HepG2 (cell line): ENCODE data around the gene RNU11. TPM values are rescaled to one million over a fixed set of nuclear protein-coding genes. Genes with fewer than 3 reads are reported as not detected.
A peak's percentile ranks its signal among the peaks of the same experiment; 100 is the strongest.

Experiments
- ARHGAP35 ChIP-seq: sonication (generic); formaldehyde crosslinking; IDR thresholded peaks from 2 replicates; pipeline ENCODE4 v1.9.0; 2022; ENCODE audit warnings: mild to moderate bottlenecking, inconsistent platforms, moderate library complexity, missing genetic modification reagents, borderline replicate concordance
- DMAP1 ChIP-seq: IDR thresholded peaks from 2 replicates; pipeline ENCODE4 v1.6.1; 2016
- FOXM1 ChIP-seq: sonication (generic); formaldehyde crosslinking; IDR thresholded peaks from 2 replicates; pipeline ENCODE4 v1.5.0; 2020; ENCODE audit warnings: missing genetic modification reagents
- HES4 ChIP-seq: sonication (generic); formaldehyde crosslinking; IDR thresholded peaks from 2 replicates; pipeline ENCODE4 v1.9.0; 2021; ENCODE audit warnings: mild to moderate bottlenecking, missing genetic modification reagents, borderline replicate concordance
- NFE2L1 ChIP-seq: sonication (generic); formaldehyde crosslinking; IDR thresholded peaks from 2 replicates; pipeline ENCODE4 v1.4.0; 2020; ENCODE audit warnings: missing genetic modification reagents, mild to moderate bottlenecking, borderline replicate concordance
- PITX1 ChIP-seq: sonication (generic); formaldehyde crosslinking; IDR thresholded peaks from 2 replicates; pipeline ENCODE4 v1.5.1; 2020; ENCODE audit warnings: mild to moderate bottlenecking, missing genetic modification reagents
- SOX13 ChIP-seq, 3 experiments: fragments of 450-650 bp in 1 of 3; sonication (generic) in 1 of 3; formaldehyde crosslinking in 1 of 3; IDR thresholded peaks in 2 of 3; conservative IDR thresholded peaks in 1 of 3; 2 replicates each; pipeline versions ENCODE4 v1.5.0 to v1.6.1; 2016 to 2020; ENCODE audit warnings: antibody characterized with exemption in 1 of 3, mild to moderate bottlenecking in 1 of 3, missing compliant biosample characterization in 1 of 3, missing genetic modification reagents in 1 of 3, moderate library complexity in 1 of 3
- ZBTB1 ChIP-seq: sonication (generic); formaldehyde crosslinking; IDR thresholded peaks from 2 replicates; pipeline ENCODE4 v1.4.0; 2020; ENCODE audit warnings: missing genetic modification reagents, borderline replicate concordance
- ZNF703 ChIP-seq: sonication (generic); formaldehyde crosslinking; IDR thresholded peaks from 2 replicates; pipeline ENCODE4 v1.5.1; 2020; ENCODE audit warnings: missing genetic modification reagents, mild to moderate bottlenecking, moderate library complexity, borderline replicate concordance
- ZNF773 ChIP-seq: sonication (generic); formaldehyde crosslinking; IDR thresholded peaks from 2 replicates; pipeline ENCODE4 v1.4.0; 2020; ENCODE audit warnings: missing genetic modification reagents, borderline replicate concordance
- ZZZ3 ChIP-seq: sonication (generic); formaldehyde crosslinking; IDR thresholded peaks from 2 replicates; pipeline ENCODE4 v1.4.0; 2020; ENCODE audit warnings: missing genetic modification reagents, mild to moderate bottlenecking, borderline replicate concordance
- polyA plus RNA-seq, 8 experiments: library from polyadenylated mRNA; depleted of rRNA in 3 of 8; stranded (reverse) in 7 of 8; unstranded in 1 of 8; fragments of >200 nt; fragmentation: Illumina TruSeq in 4 of 8; extraction: Trizol in 4 of 8; gene quantifications; 2 replicates each; pipeline versions ENCODE4 v1.2.1 to v1.2.3, GENCODE V29; 2011 to 2016; ENCODE audit warnings: low read depth in 4 of 8, missing spikeins in 1 of 8, mixed read lengths in 1 of 8; ENCODE audit not compliant: insufficient read depth in 1 of 8
- total RNA-seq, 5 experiments: library from RNA; depleted of rRNA; stranded (reverse); fragments of >200 nt; fragmentation: Illumina TruSeq; extraction: Trizol; gene quantifications; 2 replicates each; pipeline ENCODE4 v1.2.3, GENCODE V29; 2016; ENCODE audit warnings: low read depth in 1 of 5
- TF ChIP-seq, protein P1 (sequence below): sonication (generic); formaldehyde crosslinking; IDR thresholded peaks from one replicate; pipeline ENCODE4 v1.5.1; 2020; ENCODE audit warnings: mild to moderate bottlenecking, missing genetic modification reagents; ENCODE audit errors: not compliant biosample characterization
- TF ChIP-seq, protein P2 (sequence below): sonication (generic); formaldehyde crosslinking; IDR thresholded peaks from 2 replicates; pipeline ENCODE4 v1.4.0; 2020; ENCODE audit warnings: missing genetic modification reagents
- TF ChIP-seq, protein P3 (sequence below): sonication (generic); formaldehyde crosslinking; IDR thresholded peaks from 2 replicates; pipeline ENCODE4 v1.4.0; 2020; ENCODE audit warnings: mild to moderate bottlenecking, low read depth, missing genetic modification reagents
- TF ChIP-seq, protein P4 (sequence below): sonication (generic); formaldehyde crosslinking; IDR thresholded peaks from 2 replicates; pipeline ENCODE4 v1.8.0; 2022; ENCODE audit warnings: mild to moderate bottlenecking, missing genetic modification reagents, moderate library complexity

The RNU11 gene
- total and polyA plus RNA-seq, 2 of the 13 experiments (the other 11 are each of a cell fraction or from before 2014, with no cell fraction given) = not detected

DNA sequence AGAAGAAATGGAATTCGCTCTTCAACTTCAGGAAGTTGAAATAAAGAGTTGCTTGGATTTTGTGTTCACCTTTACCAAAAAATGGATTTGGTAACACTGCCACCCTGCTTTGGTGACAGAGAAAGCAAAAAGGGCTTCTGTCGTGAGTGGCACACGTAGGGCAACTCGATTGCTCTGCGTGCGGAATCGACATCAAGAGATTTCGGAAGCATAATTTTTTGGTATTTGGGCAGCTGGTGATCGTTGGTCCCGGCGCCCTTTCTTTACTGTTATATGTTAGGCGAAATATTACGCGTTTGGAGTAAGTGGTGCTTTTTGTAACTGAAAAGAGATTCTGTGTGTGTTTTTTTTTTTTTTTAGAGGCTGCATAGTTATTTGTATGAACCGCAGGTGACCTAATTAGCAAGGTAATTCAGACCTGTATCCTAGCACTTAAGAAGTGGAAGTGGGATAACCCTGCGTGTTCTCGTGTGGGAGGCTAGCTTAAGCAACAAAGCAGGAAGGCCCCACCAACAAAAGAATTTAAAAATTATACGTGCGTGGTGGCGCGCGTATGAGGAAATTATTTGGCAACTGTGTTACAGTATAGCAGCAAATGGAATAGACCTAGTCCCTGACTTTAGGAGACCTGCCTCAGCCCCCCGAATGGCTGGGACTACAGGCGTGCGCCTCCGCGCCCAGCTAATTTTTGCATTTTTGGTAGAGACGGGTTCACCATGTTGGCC, at the start of gene RNU11 (continued):
- TF ChIP-seq, protein P1, sequence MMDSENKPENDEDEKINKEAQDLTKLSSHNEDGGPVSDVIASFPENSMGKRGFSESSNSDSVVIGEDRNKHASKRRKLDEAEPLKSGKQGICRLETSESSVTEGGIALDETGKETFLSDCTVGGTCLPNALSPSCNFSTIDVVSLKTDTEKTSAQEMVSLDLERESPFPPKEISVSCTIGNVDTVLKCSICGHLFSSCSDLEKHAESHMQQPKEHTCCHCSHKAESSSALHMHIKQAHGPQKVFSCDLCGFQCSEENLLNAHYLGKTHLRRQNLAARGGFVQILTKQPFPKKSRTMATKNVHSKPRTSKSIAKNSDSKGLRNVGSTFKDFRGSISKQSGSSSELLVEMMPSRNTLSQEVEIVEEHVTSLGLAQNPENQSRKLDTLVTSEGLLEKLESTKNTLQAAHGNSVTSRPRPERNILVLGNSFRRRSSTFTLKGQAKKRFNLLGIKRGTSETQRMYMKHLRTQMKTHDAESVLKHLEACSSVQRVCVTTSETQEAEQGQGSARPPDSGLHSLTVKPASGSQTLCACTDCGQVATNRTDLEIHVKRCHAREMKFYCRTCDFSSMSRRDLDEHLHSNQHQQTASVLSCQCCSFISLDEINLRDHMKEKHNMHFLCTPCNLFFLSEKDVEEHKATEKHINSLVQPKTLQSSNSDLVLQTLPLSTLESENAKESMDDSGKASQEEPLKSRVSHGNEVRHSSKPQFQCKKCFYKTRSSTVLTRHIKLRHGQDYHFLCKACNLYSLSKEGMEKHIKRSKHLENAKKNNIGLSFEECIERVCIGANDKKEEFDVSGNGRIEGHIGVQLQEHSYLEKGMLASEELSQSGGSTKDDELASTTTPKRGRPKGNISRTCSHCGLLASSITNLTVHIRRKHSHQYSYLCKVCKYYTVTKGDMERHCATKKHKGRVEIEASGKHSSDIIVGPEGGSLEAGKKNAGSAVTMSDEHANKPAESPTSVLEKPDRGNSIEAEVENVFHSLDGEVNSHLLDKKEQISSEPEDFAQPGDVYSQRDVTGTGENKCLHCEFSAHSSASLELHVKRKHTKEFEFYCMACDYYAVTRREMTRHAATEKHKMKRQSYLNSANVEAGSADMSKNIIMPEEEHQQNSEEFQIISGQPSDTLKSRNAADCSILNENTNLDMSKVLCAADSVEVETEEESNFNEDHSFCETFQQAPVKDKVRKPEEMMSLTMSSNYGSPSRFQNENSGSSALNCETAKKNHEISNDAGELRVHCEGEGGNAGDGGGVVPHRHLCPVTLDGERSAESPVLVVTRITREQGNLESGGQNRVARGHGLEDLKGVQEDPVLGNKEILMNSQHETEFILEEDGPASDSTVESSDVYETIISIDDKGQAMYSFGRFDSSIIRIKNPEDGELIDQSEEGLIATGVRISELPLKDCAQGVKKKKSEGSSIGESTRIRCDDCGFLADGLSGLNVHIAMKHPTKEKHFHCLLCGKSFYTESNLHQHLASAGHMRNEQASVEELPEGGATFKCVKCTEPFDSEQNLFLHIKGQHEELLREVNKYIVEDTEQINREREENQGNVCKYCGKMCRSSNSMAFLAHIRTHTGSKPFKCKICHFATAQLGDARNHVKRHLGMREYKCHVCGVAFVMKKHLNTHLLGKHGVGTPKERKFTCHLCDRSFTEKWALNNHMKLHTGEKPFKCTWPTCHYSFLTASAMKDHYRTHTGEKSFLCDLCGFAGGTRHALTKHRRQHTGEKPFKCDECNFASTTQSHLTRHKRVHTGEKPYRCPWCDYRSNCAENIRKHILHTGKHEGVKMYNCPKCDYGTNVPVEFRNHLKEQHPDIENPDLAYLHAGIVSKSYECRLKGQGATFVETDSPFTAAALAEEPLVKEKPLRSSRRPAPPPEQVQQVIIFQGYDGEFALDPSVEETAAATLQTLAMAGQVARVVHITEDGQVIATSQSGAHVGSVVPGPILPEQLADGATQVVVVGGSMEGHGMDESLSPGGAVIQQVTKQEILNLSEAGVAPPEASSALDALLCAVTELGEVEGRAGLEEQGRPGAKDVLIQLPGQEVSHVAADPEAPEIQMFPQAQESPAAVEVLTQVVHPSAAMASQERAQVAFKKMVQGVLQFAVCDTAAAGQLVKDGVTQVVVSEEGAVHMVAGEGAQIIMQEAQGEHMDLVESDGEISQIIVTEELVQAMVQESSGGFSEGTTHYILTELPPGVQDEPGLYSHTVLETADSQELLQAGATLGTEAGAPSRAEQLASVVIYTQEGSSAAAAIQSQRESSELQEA (CRISPR knock-in tag) = no peak
- TF ChIP-seq SOX13 (IDR thresholded peaks at IDR 0.05) = peak; percentile 97
- TF ChIP-seq SOX13 (CRISPR knock-in tag; conservative IDR thresholded peaks at IDR 0.05 in 1 of 2, IDR thresholded peaks at IDR 0.05 in 1 of 2) = peak; percentile 61 to 97; a peak in 3 of 4 replicates
- no peak for TF ChIP-seq NFE2L1 (CRISPR knock-in tag)
- TF ChIP-seq, protein P2, sequence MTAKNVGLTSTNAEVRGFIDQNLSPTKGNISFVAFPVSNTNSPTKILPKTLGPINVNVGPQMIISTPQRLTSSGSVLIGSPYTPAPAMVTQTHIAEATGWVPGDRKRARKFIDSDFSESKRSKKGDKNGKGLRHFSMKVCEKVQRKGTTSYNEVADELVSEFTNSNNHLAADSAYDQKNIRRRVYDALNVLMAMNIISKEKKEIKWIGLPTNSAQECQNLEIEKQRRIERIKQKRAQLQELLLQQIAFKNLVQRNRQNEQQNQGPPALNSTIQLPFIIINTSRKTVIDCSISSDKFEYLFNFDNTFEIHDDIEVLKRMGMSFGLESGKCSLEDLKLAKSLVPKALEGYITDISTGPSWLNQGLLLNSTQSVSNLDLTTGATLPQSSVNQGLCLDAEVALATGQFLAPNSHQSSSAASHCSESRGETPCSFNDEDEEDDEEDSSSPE (CRISPR knock-in tag) = peak; percentile 77
- TF ChIP-seq HES4 (CRISPR knock-in tag) = peak; percentile 70; the same call in 1 of the 2 replicates
- peak; percentile 90; the same call in 1 of the 2 replicates for TF ChIP-seq ZBTB1 (CRISPR knock-in tag)
- TF ChIP-seq, protein P3, sequence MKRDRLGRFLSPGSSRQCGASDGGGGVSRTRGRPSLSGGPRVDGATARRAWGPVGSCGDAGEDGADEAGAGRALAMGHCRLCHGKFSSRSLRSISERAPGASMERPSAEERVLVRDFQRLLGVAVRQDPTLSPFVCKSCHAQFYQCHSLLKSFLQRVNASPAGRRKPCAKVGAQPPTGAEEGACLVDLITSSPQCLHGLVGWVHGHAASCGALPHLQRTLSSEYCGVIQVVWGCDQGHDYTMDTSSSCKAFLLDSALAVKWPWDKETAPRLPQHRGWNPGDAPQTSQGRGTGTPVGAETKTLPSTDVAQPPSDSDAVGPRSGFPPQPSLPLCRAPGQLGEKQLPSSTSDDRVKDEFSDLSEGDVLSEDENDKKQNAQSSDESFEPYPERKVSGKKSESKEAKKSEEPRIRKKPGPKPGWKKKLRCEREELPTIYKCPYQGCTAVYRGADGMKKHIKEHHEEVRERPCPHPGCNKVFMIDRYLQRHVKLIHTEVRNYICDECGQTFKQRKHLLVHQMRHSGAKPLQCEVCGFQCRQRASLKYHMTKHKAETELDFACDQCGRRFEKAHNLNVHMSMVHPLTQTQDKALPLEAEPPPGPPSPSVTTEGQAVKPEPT = peak; percentile 78; the same call in 1 of the 2 replicates
- TF ChIP-seq ZZZ3 = no peak
- peak; percentile 15 for TF ChIP-seq ARHGAP35 (CRISPR knock-in tag)
- no peak; the same call in none of the 2 replicates for TF ChIP-seq DMAP1 (CRISPR knock-in tag)
- TF ChIP-seq, protein P4, sequence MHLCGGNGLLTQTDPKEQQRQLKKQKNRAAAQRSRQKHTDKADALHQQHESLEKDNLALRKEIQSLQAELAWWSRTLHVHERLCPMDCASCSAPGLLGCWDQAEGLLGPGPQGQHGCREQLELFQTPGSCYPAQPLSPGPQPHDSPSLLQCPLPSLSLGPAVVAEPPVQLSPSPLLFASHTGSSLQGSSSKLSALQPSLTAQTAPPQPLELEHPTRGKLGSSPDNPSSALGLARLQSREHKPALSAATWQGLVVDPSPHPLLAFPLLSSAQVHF (CRISPR knock-in tag) = no peak; the same call in 1 of the 2 replicates
- TF ChIP-seq PITX1 (CRISPR knock-in tag) = no peak; the same call in 1 of the 2 replicates
- peak; percentile 98 for TF ChIP-seq ZNF703 (CRISPR knock-in tag)
- no peak for TF ChIP-seq FOXM1
- peak; percentile 78; the same call in 1 of the 2 replicates for TF ChIP-seq ZNF773
